Calu3 (cell line): ENCODE measurements around the gene SLC17A9. TPM values are rescaled to one million over a fixed set of nuclear protein-coding genes. Genes with fewer than 3 reads are reported as not detected.

Experiments
- Bru-seq: library from RNA; stranded (reverse); fragments of 400-500 nt; gene quantifications from one replicate; lab custom pipeline; 2021; lab: Mats Ljungman, UMichigan
- BruChase-seq, 2 experiments: library from RNA; stranded (reverse); fragments of 400-500 nt; gene quantifications; one replicate each; lab custom pipeline; 2021; lab: Mats Ljungman, UMichigan
- BruUV-seq: library from RNA; stranded (reverse); fragments of 400-500 nt; replicated peaks from 2 replicates; lab custom pipeline; 2021; lab: Mats Ljungman, UMichigan
- CTCF ChIA-PET: fragments of 300-600 bp; sonication (Branson Sonifier 250); formaldehyde crosslinking; loops from one replicate; lab custom pipeline; 2022; ENCODE audit warnings: antibody characterized with exemption; lab: Charles Lee
- DNase-seq: peaks from one replicate; pipeline ENCODE4 v3.0.0; 2022
- H3K27ac Mint-ChIP-seq: one replicate; pipeline ENCODE4 v1.8.0; 2022; ENCODE audit warnings: mixed read lengths; ENCODE audit not compliant: unreplicated experiment
- H3K27me3 Mint-ChIP-seq: one replicate; pipeline ENCODE4 v1.8.0; 2022; ENCODE audit warnings: mixed read lengths; ENCODE audit not compliant: unreplicated experiment
- H3K36me3 Mint-ChIP-seq: one replicate; pipeline ENCODE4 v1.8.0; 2022; ENCODE audit warnings: mild to moderate bottlenecking, moderate library complexity, mixed read lengths; ENCODE audit not compliant: insufficient read depth, unreplicated experiment
- H3K4me1 Mint-ChIP-seq: one replicate; pipeline ENCODE4 v1.8.0; 2022; ENCODE audit warnings: mild to moderate bottlenecking, low read depth, mixed read lengths; ENCODE audit not compliant: unreplicated experiment
- H3K4me3 Mint-ChIP-seq: one replicate; pipeline ENCODE4 v1.8.0; 2022; ENCODE audit warnings: mild to moderate bottlenecking, low read depth, moderate library complexity, mixed read lengths; ENCODE audit not compliant: unreplicated experiment
- H3K9me3 Mint-ChIP-seq: one replicate; pipeline ENCODE4 v1.8.0; 2022; ENCODE audit warnings: low read depth, mixed read lengths; ENCODE audit not compliant: unreplicated experiment
- CTCF ChIP-seq: fragments of 200-600 bp; IDR thresholded peaks from one replicate; pipeline ENCODE4 v1.8.0; 2022; ENCODE audit warnings: antibody characterized with exemption; ENCODE audit not compliant: unreplicated experiment
- intact Hi-C: fragments of 100-400 bp; cut with micrococcal nuclease; formaldehyde crosslinking; loops from one replicate; pipeline ENCODE4 v1.10.0; 2022; ENCODE audit not compliant: unreplicated experiment
- long read RNA-seq: library from polyadenylated mRNA; stranded (forward); transcript quantifications from one replicate; pipeline ENCODE4 v2.0.0, GENCODE V29; 2022
- total RNA-seq: library from RNA; stranded (reverse); gene quantifications from 2 replicates; pipeline ENCODE4 v1.2.3, GENCODE V29; 2022

Gene SLC17A9
- 12.0 and 18.8 TPM in 2 replicates for total RNA-seq
- percentile 43 among the genes with signal in this experiment for Bru-seq, nascent RNA
- BruChase-seq, experiment 1, labeled RNA remaining after a 6-hour chase: percentile 45 among the genes with signal in this experiment
- percentile 47 among the genes with signal in this experiment for BruChase-seq, experiment 2, labeled RNA remaining after a 2-hour chase
- long read RNA-seq, partial matches to known transcripts: 0 of 2 reads
- long read RNA-seq, other reads (novel, unspliced or antisense): 2 of 2 reads

GRCh38 chr20:62952373-62952967, at the start of gene SLC17A9:
Gene SLC17A9 (plus strand): TSS chr20:62952709. CDS start chr20:62952831, 122 bp downstream.
- CTCF ChIA-PET: interaction anchor here (0.9 to 1.1 kb wide), 2 partner anchors 14 to 20 kb away, joined by 4 to 5 read pairs; no protein-coding TSS in a partner anchor
- peak within 1 kb of the TSS; percentile 70 for H3K4me3 Mint-ChIP-seq
- no peak for TF ChIP-seq CTCF
- peak within 1 kb of the TSS; percentile 62 for H3K27ac Mint-ChIP-seq
- H3K36me3 Mint-ChIP-seq: peaks cover 42% of the 10 kb centered on the region
- peaks cover 8% of the 10 kb centered on the region for H3K4me1 Mint-ChIP-seq
- DNase-seq: peak; percentile 89
- no peaks in the 10 kb centered on the region for H3K27me3 Mint-ChIP-seq
- BruUV-seq: no TSS peak
- intact Hi-C loops: no loop called here
- peaks cover 5% of the 10 kb centered on the region for H3K9me3 Mint-ChIP-seq

- DNase-seq: no peak
- Mint-ChIP-seq H3K27ac (no peak overlapping the region), H3K9me3 (no peaks in the 10 kb centered on the region), H3K4me1 (peaks cover 19% of the 10 kb centered on the region), H3K4me3 (no peak overlapping the region), H3K27me3 (no peaks in the 10 kb centered on the region), H3K36me3 (peaks cover 99% of the 10 kb centered on the region)
- CTCF ChIA-PET: interaction anchor here (1.1 to 2.1 kb wide), 2 partner anchors 9 to 69 kb away, joined by 3 to 5 read pairs; no protein-coding TSS in a partner anchor
- BruUV-seq: no TSS peak
- no peak for TF ChIP-seq CTCF
- intact Hi-C loops: no loop called here
Measured at GRCh38 chr20:62902926-62903615, 49.4 kb upstream of the SLC17A9 start.

GRCh38 chr20:62905536-62906117, 46.9 kb upstream of the SLC17A9 start:
- H3K27me3 Mint-ChIP-seq: no peaks in the 10 kb centered on the region
- H3K36me3 Mint-ChIP-seq: peaks cover 97% of the 10 kb centered on the region
- no peaks in the 10 kb centered on the region for H3K9me3 Mint-ChIP-seq
- TF ChIP-seq CTCF: no peak
- intact Hi-C loops: no loop called here
- no peak overlapping the region for H3K4me3 Mint-ChIP-seq
- no peak for DNase-seq
- BruUV-seq: no TSS peak
- CTCF ChIA-PET: no interaction called here
- no peak overlapping the region for H3K27ac Mint-ChIP-seq
- peaks cover 10% of the 10 kb centered on the region for H3K4me1 Mint-ChIP-seq

- TF ChIP-seq CTCF: no peak
- no TSS peak for BruUV-seq
- no peak overlapping the region for H3K27ac Mint-ChIP-seq
- CTCF ChIA-PET: no interaction called here
- peaks cover 95% of the 10 kb centered on the region for H3K36me3 Mint-ChIP-seq
- no peaks in the 10 kb centered on the region for H3K9me3 Mint-ChIP-seq
- H3K4me1 Mint-ChIP-seq: peaks cover 4% of the 10 kb centered on the region
- intact Hi-C loops: no loop called here
- H3K4me3 Mint-ChIP-seq: no peak overlapping the region
- no peak for DNase-seq
- H3K27me3 Mint-ChIP-seq: no peaks in the 10 kb centered on the region
Measured at GRCh38 chr20:62906209-62906608, 46.3 kb upstream of the SLC17A9 start.
